ENCODE data around the gene COA8.
"Not testable (repeated sequence)": the region's sequence is repeated elsewhere in the genome, so short reads cannot be mapped to it uniquely, and the experiment has no call there.

The COA8 gene

DNA sequence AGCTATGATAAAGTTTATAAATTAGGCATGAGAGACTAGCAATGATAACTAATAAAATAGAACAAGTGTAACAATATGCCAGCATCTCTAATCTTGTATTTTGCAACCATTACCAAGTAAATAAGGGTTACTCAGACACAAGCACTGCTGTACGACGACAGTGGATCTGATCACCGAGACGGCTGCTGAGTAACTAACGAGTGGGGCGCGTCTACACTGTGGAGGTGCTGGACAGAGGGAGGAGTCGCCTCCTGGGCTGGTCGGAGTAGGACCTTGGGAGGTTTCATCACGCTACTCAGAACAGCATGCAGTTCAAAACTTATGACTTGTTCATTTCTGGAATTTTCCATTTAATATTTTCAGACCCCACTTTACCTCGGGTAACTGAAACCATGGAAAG lies 18.4 kb downstream of the COA8 start:
- DNase-seq, result no peak

DNA sequence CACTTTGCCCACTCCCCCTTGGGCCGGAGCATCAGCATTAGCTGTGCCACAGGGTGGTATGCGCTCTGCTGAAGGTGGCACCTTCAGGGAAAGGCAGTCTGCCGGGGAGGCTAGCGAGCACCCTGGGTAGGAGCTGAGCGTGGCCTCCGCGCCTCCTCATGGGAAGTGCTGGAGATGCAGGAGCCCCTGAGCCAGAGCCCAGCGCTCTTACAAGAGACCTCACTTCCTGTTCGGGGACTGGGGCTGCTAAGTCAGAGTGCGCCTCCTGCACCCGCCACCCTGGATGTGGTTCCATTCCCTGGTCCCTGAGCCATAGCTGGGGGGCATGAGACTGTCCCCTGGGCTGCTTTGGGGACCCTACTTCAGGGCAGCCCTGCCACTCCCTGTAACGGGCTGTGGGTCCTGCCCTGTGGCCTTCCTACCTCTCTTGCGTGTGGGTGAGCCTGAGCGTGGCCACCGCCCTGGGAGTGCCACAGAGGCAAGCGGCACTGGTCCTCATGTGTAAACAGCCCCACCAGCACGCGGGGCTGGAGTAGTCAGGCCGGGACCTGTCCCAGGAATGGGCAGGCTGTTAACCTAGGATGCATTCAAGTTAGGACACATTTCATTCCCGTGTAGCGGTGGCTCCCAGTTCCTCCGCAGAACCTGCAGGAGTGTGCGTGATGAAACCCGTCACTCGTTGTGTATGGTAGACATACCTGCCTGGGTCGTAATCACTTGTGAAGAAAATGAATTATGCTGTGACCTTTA lies 19.4 kb downstream of the COA8 start:
- no peak for DNase-seq

DNA sequence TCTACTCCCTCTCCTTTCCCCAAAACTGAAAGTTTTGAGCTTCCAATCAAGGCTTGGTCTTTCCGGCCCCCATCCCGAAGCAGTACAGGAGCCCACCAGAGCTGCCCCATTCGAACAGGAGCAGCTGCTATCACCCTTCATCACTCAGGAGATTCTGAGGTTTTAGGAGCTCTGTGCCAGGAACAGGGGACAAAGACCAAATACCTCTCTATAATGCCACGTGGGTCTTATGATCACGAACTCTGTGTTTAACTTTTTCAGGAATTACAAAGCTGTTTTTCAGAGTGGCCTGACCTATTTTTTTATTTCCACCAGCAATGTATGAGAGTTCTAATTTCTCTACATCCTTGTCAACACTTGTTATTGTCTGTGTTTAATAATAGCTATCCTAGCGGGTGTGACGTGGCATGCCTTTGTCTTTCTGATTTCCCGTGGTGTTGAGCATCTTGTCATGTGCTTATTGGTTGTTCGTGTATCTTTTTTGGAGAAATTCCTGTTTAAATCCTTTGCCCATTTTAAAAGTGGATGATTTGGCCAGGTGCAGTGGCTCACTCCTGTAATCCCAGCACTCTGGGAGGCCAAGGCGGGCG lies 21.7 kb downstream of the COA8 start:
- DNase-seq, result no peak

DNA sequence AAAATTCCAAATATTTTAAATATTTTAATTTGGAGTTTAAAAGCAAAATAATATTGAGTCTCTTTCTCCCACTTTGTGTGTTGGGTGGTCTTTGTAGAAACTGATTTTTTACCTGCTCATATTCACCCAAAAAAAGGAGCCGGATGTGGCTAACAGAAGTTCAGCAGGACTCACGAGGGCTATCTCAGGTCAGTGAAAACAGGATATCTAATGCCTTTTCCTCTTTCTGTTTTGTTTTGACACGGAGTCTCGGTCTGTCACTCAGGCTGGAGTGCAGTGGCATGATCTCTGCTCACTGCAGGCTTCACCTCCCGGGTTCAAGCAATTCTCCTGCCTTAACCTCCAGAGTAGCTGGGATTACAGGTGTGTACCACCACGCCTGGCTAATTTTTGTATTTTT lies 30.8 kb downstream of the COA8 start:
- no peak for DNase-seq

DNA sequence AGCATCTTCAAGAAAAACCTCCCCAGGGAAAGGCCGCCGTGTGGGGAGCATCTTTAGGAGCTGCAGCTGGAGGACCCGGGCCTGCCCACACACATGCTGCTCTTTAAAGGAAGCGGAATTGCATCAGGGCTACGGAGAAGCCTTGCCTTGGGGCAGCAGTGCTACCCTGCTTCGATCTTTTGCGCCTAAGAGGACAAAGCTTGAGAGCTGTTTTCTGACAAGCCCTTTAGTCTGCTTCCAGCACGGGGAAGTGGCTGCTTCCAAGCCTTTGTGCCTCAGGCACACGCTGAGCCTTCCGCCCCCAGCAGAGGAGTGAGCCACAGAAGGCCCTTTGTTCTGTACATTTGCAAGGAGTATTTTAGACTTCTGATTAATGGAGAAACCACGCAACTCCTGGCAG lies 31.5 kb downstream of the COA8 start:
- DNase-seq, result no peak

DNA sequence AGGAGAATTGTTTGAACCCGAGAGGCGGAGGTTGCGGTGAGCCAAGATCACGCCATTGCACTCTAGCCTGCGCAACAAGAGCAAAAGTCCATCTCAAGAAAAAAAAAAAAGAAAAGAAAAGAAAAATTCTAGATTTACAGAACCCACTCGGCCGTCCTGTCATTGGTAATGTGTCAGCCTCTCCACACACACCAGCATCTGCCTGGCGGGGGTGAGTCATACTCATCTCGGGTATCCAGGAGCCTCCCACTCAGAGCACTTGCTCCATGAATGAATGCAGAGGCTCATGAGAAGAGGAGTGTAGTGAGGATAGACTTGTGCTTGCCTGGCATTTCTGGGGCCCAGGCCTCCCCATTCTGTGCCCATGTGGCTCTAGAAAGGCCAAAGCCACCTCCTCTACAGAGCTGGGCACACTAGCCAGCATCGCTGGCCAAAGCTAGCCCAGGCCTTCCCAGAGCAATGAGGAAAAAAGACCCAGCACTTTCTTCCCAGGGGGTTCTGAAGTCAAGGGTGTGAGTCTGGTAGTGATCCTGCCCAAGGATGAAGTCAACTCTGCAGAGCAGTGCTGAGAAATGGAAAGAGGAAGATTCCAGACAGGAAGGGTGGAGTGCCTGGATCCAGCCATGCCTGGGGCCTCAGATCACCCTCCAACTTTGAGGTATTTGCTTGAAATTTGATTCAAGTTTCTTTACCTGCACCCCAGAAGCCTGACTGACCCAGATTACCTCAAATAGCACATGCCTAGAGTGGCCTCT lies 35.0 kb downstream of the COA8 start:
- no peak for DNase-seq

DNA sequence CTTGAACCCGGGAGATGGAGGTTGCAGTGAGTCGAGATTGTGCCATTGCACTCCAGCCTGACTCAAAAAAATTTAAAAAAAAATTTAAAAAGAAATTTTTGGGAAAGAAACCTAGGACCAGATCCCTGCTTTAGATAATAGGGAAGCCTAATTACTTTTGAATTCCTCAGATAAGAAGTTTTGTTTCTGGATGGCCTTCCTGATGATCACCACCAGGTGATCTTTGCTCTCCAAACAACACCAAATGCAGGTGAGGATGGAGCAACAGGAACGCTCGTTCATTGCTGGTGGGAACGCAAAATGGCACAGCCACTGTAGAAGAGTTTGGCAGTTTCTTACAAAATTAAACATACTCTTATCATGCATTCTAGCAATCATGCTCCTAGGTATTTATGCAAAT lies 37.7 kb downstream of the COA8 start:
- no peak for DNase-seq

DNA sequence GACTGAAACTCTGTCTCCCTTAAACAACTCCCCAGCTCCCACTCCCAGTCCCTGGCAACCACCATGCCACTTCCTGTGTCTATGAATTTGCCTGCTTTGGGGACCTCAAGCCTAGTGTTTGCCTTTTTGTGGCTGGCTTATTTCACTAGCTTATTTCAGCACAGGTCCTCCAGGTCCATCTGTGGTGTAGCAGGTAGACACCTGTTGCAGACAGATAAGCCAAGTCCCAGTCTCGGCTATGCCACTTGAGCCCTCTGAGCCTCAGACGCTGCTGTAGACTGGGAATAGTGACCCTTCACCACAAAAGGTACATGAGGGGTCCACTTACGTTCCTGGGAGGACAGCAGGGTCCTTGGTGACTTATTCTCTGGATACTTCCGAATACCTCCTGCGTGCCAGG lies 41.9 kb downstream of the COA8 start:
- DNase-seq, result no peak

DNA sequence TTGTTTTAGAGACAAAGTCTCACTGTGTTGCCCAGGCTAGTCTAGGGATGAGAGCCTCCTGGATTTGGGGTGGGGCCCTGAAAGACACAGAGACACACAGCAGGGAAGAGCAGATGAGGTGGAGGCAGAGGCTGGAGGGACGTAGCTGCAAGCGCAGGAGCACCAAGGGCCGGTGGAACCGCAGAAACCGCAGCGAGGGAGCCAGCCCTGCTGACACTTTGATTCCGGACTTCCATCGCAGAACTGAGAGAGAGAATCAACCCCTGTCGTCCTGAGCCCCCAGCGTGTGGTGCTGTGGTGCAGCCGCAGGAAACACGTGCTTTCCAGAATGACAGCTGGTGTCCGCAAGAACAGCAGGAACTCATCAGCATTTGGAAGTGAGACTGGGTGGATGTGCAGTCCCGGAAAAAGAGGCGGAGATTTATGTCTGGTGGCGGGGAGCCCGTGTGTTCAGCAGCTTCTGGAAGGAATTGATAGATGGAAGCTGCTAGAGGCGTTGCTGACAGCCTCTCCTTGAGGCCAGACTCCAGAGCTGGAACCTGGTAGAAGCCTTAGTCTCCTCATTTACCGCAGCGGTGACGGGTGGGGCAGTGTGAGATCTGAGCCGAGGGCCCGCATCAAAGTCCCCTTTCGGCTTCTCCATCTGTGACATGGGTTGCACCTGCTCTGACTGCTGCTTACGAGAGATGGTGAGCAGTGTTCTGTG lies 44.4 kb downstream of the COA8 start:
- DNase-seq, result peak; percentile 24 to 29

DNA sequence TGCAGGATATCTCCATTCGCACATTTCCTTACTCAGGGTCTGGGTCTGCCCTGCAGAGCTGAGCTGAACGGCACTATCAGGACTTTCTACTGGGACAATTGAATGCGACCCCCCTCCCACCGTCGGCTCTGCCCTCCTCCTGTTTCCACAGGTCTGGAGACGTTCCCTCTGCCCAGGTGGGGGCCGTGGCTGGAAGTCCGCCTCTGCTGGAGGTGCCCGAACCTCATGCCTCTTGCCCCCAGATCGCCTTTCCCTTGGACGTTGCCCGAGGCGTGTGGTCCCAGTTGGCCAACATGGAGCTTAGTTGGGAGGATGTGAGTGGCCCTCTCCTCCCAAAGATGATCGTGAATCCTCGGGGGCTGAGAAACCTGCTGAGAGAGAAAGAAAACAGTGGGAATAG lies 45.1 kb downstream of the COA8 start:
- no peak for DNase-seq

DNA sequence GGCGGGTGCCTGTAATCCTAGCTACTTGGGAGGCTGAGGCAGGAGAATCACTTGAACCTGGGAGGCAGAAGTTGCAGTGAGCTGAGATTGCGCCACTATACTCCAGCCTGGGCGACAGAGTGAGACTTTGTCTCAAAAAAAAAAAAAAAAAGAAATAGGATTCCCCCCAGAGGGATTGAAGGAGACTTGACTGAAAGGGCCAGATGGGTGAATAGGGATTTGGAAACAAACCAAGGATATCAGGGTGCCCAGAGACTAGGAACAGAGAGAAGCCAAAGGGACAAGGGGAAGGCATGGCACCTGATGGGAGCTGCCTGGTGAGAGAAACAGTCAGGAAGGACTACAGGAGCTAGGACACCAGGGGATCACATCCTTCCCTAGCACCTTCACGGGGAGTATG lies 46.3 kb downstream of the COA8 start:
- DNase-seq, result not testable (repeated sequence)

DNA sequence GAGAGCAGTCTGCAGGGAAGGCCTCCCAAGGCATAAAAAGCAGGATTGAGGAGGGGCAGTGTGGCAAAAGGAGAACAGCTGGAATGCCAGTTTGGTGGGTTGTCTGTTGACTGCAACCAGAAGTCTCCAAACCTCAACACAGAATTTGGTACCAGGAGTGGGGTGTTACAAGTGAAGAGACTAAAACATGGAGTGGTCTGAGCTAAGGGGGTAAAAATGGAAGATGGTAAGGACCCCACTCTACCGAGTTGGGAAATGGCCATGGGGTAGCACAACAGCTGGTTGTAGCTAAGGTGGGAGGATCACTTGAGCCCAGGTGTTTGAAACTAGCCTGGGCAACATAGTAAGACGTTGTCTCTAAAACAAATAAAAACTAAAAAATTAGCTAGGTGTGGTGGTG lies 48.5 kb downstream of the COA8 start:
- no peak for DNase-seq

DNA sequence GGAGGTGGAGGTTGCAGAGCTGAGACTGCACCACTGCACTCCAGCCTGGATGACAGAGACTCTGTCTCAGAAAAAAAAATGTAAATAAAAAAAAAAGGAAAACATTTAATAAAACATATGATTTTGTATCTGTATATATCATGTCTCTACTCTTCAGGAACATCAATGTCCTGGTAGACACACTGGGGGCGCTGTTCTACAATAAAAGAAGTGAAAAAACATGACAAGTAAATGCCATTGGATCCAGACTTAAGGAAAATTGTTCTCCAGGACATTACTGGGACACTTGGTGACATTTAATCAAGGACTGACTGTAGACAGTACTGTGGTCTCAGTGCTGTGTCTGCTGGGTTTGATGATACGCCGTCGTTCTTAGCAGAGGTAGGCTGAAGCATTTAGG lies 50.8 kb downstream of the COA8 start:
- no peak for DNase-seq

DNA sequence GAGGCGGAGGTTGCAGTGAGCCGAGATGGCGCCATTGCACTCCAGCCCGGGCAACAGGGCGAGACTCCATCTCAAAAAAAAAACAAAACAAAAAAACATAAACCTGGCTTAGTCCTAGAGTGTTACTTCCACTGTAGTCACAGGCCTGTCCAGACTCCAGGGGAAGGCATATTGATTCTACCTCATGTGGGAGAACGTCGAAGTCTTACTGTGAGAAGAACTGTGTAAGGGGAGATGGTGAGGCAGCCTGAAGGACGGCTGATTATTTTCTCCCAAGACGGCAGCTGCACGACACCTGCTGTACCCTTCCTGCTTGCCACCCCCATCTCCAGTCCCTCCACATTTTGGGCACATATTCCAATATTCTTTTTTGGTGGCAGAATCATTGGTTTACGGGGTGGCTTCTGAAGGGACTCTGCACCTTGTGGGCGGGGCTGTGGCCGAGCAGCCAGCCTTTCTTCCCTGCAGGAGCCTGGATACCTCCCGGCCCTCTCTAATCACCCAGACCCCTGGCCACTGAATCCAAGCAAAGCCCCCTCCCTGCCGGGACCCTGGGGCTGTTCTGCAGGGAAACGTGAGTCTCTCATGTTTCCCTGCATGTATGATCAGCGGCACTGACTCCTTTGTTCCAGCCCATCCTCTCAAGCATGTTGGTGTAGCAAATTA lies 54.0 kb downstream of the COA8 start:
- no peak for DNase-seq

DNA sequence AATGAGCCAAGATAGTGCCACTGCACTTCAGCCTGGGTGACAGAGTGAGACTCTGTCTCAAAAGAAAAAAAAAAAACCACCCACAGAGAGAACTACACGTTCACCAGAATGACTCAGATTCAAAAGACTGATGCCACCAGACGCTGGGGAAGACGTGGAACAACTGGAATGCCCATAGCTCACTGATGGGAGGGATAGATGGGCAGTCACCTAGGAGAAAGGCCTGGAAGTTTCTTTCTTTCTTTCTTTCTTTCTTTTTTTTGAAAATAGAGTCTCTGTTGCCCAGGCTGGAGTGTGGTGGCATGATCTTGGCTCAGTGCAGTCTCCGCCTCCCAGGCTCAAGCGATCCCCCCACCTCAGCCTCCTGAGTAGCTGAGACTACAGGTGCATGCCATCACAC lies 56.3 kb downstream of the COA8 start:
- no peak for DNase-seq

DNA sequence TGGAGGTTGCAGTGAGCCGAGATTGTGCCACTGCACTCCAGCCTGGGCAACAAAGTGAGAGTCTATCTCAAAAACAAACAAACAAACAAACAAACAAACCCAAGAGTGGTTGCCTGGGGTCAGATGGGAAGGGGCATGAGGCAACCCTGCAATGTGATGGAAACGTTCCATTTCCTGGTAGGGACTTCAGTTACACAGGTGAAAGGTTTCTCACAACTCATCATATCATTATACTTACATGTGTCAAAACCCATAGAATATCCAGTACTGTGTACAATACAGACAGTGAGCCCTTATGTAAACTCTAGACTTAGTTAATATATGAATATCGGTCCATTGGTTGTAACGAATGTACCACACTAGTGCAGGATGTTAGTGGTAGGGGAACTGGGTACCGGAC lies 59.1 kb downstream of the COA8 start:
- no peak for DNase-seq

DNA sequence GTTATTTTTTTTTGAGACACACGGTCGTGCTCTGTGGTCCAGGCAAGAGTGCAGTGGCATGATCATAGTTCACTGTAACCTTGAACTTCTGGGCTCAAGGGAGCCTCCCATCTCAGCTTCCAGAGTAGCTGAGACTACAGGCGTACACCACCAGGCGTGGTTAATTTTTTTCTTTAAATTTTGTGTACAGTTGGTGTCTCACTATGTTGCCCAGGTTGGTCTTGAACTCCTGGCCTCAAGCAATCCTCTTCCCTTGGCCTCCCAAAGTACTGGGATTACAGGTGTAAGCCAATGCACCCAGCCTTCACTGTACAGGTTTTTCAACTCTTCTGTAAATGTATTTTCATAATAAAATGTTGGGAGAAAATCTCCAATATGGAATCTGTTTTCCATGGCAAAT lies 60.5 kb downstream of the COA8 start:
- no peak for DNase-seq

DNA sequence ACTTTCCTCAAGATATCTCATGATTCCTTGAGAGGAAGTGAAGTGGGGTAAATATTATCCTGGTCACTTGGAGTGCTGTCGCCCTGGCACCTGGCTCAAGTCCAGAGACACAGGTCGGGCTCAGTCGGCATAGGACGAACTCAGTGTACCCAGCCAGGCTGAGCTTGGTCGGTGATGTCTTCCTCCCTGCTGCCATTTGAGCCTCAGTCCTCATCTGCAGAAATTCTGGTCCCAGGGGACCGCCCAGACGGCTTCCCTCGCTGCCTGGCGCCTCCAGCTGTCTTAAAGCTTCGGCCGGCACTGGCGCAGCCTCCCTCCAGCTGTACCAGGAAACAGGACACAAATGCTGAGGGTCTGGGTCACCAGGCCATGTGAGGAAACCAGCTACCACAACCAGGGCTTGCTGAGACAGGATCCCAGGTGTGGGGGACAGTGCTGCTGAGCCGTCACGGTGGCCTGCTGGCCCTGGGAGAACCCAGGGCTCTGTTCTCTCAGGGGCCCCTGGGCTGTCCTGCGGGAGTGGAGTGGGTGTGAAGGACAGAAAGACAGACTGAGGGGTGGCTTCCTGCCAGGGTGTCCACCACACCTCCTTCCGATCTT lies 61.2 kb downstream of the COA8 start:
- DNase-seq, result no peak

DNA sequence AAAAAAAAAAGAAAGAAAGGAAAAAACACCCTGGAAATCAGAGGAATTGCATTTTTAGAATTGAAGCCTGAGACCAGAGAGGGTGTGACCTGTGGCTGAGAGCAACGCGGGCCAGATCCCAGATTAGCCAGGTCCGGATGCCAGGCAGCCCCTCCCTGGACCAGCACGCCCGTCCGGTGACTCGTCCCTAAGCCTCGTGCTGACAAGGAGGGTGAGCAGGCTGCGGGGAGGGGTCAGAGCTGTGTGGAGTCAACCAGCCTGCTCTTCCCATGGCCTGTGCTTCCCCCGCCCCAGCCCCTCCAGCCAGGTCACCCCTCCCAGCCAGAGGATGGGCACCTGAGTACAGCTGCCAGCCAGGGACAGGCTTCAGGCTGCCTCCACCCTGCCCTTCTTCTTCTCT lies 62.1 kb downstream of the COA8 start:
- peak in 1 of 2 donors; percentile 8 for DNase-seq

DNA sequence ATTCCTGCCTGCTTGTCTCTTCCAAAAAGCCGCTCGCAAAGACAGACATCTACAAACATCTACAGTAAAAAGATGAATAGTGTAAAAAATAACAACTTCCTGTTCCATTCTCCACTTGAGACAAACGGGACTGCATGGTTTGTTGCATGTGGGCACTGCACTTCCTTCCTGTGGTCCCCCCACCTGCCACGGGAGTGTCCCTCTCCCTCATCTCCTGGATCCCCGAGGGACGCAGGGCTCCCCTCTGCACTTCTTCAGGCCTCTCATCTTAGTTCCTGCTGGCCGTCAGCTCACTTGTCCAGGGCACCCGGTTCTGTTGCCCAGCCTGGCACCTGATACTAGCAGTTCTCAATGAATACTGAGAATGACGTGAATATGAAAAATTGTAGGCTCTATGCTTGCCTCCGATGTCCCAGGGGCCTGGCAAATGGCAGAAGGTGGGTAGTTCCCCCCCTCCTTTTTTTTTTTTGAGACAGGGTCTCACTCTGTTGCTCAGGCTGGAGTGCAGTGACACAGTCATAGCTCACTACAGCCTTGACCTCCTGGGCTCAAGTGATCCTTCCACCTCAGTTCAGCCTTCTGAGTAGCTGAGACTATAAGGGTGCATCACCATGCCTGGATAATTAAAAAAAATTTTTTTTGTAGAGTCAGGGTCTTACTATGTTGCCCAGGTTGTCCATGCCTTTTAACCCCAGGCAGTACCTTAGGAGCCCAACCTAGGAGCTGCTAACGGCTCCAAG lies 62.8 kb downstream of the COA8 start:
- peak in 1 of 2 donors; percentile 14 for DNase-seq

DNA sequence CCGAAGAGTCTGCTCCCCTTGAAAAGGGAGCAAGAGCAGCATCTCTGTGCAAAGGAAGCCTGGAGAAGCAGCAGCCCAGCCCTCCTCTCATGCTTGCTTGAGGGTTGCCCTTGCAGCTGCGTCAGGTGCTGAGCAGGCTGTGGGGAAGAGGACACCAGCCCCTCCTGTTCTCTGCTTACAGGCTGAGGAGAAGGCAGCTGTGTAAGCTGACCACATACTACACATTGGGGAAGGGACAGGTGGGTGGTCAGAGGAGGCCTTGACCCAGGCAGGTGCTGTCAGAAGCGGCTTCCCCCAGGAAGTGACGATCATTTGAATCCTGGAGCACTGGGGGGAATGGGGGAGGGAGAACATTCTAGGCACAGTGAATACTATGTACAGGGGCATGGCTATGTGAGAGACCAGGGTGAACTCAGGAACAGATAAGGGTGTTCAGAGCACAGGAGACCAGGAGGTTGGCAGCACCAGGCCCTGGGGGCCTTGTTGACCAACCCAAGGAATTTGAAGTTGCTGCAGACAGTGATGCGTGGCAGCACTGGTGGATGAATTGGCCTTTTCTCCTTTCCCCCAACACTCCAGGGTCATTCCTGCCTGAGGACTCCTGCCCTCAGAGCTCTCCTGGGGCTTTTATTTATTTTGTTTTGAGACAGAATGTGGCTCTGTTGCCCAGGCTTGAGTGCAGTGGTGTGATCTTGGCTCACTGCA lies 63.5 kb downstream of the COA8 start:
- no peak for DNase-seq

Measured in activated CD4-positive, alpha-beta T cell treated with anti-CD3 and anti-CD28 coated beads for 4 hours (primary cell).